HG03097 (cell line): ENCODE measurements around the gene C3orf20.

Source experiments
- ATAC-seq: cut with Tn5 transposase; IDR thresholded peaks from one replicate; pipeline ENCODE4 v1.9.1; 2021; ENCODE audit not compliant: unreplicated experiment, low FRiP score

Gene C3orf20

DNA sequence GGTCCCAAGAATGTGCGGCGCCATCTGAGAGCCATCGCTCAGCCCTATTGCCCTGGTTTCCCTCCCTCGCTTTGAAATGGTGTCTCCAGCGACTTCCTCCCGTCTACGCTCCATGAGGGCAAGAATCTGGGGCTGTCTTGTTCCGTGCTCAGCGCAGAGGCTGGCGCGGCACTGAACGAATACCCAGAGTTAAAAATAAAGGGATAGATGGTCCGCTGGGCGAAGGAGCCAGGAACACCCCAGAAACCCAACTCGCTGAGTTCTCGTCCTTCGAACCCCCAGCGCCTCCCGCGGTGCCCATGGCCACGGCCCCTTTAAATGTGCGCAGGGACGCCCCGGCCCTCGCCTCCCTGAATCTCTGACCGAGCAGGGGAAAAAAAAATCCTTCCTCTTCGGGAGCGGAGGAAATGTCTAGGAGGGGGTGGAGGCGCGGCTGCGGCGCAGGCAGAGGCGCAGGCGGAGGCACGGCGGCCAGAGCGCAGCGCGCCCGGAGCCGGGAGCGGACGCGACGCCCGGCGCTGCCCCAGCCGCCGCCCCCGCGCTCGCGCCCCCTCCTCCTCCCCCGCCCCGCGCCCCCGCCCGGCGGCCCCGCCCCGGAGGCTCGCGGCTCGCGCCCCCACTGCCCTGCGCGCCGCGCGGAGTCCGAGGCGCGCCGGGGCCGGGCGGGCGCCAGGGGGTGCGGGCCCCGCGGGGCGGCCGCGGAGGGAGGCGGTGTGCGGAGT lies 135.3 kb downstream of the C3orf20 start:
- ATAC-seq = no peak

GRCh38 chr3:14810801-14811661 lies 136.1 kb downstream of the C3orf20 start:
- no peak for ATAC-seq

- ATAC-seq = no peak
These were observed 136.7 kb downstream of the C3orf20 start for GRCh38 chr3:14811684-14812083.

DNA sequence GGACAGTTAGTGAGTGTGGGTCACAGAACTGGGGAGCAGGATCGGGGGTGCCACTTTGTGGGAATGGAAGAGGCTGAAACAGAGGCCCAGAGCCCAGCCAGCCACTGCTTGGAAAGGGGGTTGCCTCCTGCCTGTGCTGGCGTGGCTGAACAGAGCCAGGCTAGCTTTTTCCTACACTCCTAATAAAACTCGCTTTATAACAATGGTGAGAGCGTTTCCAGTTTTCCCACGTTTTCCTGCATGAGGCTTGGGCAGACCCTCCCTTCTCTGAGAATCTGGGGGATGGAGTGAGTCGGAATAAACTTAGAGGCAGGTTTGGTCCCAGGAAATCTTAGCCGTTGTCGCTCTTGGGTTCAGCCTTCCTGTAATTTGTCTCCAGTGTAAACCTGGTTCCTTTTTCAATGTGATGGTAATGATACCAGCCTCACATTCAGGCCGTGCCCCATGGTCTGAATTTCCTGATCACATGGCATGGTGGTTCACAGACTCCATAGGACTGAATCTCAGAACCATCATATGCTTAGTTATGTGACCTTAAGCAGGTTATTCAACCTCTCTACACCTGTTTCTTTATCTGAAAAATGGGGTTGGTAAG lies 137.4 kb downstream of the C3orf20 start:
- ATAC-seq = no peak

DNA sequence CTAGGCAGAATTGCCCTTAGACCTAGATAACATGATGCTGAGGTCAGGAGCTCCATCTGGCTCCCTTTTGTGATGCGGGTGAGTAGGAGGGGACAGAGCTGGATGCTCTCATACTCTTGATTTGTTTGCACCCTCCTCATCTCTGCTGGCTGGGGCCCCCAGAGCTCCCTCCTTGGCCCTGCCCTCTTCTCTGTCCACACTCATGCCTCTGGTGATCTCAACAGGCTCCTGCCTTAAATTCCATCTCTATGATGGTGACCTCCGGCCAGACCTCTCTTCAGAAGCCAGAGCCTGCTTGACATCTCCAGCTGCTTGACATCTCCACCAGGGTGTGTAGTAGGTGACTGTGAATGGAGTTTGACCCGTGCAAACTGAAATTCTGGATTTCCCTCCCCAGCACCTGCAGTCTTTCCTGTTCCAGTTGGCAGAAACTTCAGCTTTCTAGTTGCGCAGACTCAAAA lies 139.5 kb downstream of the C3orf20 start:
- ATAC-seq = no peak

DNA sequence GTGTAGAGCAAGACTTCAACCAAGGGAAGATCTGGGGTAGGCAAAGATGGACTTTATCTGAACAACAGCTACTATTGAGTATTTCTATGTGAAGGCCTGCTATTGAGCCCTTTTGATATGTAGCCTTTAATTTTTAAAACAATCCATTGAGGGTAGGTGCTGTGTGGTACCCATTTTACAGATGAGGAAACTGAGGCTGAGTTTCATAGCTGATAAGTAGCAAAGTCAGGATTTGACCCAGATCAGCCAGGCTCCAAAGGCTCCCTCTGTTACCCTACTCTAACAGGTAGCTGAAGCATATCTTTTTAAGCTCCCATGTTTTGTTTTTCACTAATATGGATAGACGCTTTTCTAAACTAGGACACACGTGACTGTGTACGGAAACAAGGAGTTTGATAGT lies 141.4 kb downstream of the C3orf20 start:
- ATAC-seq = no peak

- ATAC-seq = no peak
These were observed 144.0 kb downstream of the C3orf20 start, which contains the start of gene FGD5 for GRCh38 chr3:14818804-14819500. Gene FGD5 (plus strand): TSS chr3:14818962. CDS start chr3:14819072, 110 bp downstream.

- ATAC-seq = no peak
These were observed 144.7 kb downstream of the C3orf20 start for GRCh38 chr3:14819671-14820070.

GRCh38 chr3:14820156-14820555 lies 145.2 kb downstream of the C3orf20 start:
- ATAC-seq = no peak

DNA sequence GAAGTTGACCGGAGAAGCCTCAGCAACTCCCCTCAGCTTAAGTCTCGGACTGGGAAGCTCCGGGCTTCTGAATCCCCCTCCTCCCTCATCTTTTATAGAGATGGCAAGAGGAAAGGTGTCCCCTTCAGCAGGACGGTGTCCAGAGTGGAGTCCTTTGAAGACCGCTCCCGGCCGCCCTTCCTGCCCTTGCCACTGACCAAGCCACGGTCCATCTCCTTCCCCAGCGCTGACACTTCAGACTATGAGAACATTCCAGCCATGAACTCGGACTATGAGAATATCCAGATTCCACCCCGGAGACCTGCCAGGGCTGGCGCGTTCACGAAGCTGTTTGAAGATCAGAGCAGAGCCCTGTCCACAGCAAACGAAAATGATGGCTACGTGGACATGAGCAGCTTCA lies 146.2 kb downstream of the C3orf20 start:
- no peak for ATAC-seq

DNA sequence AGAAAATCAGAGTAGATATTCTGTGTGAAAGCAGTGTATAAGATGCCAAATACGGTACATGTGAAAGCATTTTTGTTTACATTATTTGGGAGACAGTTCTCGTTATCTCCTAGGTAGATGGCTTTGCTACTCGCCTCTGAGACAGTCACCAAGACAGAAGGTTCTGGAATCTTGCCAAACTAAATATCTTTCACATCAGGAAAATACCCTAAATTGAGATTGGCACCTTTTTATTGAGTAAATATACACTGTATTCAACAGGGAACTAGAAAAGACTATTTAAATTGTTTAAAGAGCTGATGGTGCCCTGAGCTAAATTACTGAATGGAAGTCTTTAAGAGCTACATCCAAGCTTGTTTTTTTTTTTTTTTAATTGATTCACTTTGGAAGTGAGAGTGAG lies 147.2 kb downstream of the C3orf20 start:
- no peak for ATAC-seq
